Caco-2 (cell line): ENCODE data around the gene STPG1. TPM values are rescaled to one million over a fixed set of nuclear protein-coding genes. Genes with fewer than 3 reads are reported as not detected.

Source experiments
- BruUV-seq: library from RNA; stranded (reverse); fragments of 400-500 nt; replicated peaks from 2 replicates; lab custom pipeline; 2021; lab: Mats Ljungman, UMichigan
- CTCF ChIA-PET: fragments of 300-600 bp; sonication (Branson Sonifier 250); formaldehyde crosslinking; loops from one replicate; lab custom pipeline; 2022; ENCODE audit warnings: antibody characterized with exemption; lab: Charles Lee
- POLR2A ChIA-PET: fragments of 300-600 bp; sonication (Branson Sonifier 250); formaldehyde crosslinking; loops from one replicate; lab custom pipeline; 2022; ENCODE audit warnings: antibody characterized with exemption; lab: Charles Lee
- DNase-seq, 2 experiments: peaks; one replicate each; pipeline versions ENCODE4 v3.0.0 to v3.0.0-alpha.2; 2020 to 2022
- H3K27me3 ChIP-seq: replicated peaks from 2 replicates; pipeline ENCODE4 v1.6.0; 2011; ENCODE audit warnings: low read length; ENCODE audit not compliant: control insufficient read depth, insufficient read depth
- H3K36me3 ChIP-seq: 2 replicates; pipeline ENCODE4 v1.5.1; 2011; ENCODE audit warnings: low read length; ENCODE audit not compliant: control insufficient read depth, insufficient read depth
- H3K4me1 ChIP-seq: fragments of 250-450 bp; sonication (Bioruptor Pico); 2 replicates; pipeline ENCODE4 v1.5.1; 2020; ENCODE audit warnings: mild to moderate bottlenecking
- H3K4me3 ChIP-seq: 2 replicates; pipeline ENCODE4 v1.5.1; 2011; ENCODE audit warnings: low read depth, mild to moderate bottlenecking, control low read depth, low read length
- H3K9me3 ChIP-seq: fragments of 250-450 bp; sonication (Bioruptor Pico); 2 replicates; pipeline ENCODE4 v1.5.1; 2020; ENCODE audit warnings: mild to moderate bottlenecking, moderate library complexity
- H3K27ac Mint-ChIP-seq: one replicate; pipeline ENCODE4 v1.8.0; 2022; ENCODE audit warnings: mixed read lengths; ENCODE audit not compliant: unreplicated experiment
- H3K27me3 Mint-ChIP-seq: one replicate; pipeline ENCODE4 v1.8.0; 2022; ENCODE audit warnings: mixed read lengths; ENCODE audit not compliant: insufficient read depth, unreplicated experiment
- H3K36me3 Mint-ChIP-seq: one replicate; pipeline ENCODE4 v1.8.0; 2022; ENCODE audit warnings: mild to moderate bottlenecking, mixed read lengths; ENCODE audit not compliant: insufficient read depth, unreplicated experiment
- H3K4me1 Mint-ChIP-seq: one replicate; pipeline ENCODE4 v1.8.0; 2022; ENCODE audit warnings: low read depth, mixed read lengths; ENCODE audit not compliant: unreplicated experiment
- H3K4me3 Mint-ChIP-seq: one replicate; pipeline ENCODE4 v1.8.0; 2022; ENCODE audit warnings: mild to moderate bottlenecking, moderate library complexity, mixed read lengths; ENCODE audit not compliant: unreplicated experiment
- H3K9me3 Mint-ChIP-seq: one replicate; pipeline ENCODE4 v1.8.0; 2022; ENCODE audit warnings: mixed read lengths; ENCODE audit not compliant: unreplicated experiment
- intact Hi-C: fragments of 100-400 bp; cut with micrococcal nuclease; formaldehyde crosslinking; loops from one replicate; pipeline ENCODE4 v1.10.0; 2022; ENCODE audit not compliant: unreplicated experiment
- total RNA-seq: library from RNA; stranded (reverse); gene quantifications from 2 replicates; pipeline ENCODE4 v1.2.3, GENCODE V29; 2022
- TF ChIP-seq, protein P1 (sequence below), 2 experiments: fragments of 200-600 bp in 1 of 2; IDR thresholded peaks; 1 replicate in 1 of 2; 2 replicates in 1 of 2; pipeline versions ENCODE4 v1.5.1 to v1.8.0; 2011 to 2022; ENCODE audit warnings: antibody characterized with exemption in 1 of 2, control low read depth in 1 of 2, inconsistent platforms in 1 of 2, low read depth in 1 of 2, low read length in 1 of 2, mild to moderate bottlenecking in 1 of 2, moderate library complexity in 1 of 2; ENCODE audit not compliant: insufficient read depth in 1 of 2, severe bottlenecking in 1 of 2, unreplicated experiment in 1 of 2

STPG1 gene
- total RNA-seq, 1 experiment from 2014 or later: 8.6 TPM

DNA sequence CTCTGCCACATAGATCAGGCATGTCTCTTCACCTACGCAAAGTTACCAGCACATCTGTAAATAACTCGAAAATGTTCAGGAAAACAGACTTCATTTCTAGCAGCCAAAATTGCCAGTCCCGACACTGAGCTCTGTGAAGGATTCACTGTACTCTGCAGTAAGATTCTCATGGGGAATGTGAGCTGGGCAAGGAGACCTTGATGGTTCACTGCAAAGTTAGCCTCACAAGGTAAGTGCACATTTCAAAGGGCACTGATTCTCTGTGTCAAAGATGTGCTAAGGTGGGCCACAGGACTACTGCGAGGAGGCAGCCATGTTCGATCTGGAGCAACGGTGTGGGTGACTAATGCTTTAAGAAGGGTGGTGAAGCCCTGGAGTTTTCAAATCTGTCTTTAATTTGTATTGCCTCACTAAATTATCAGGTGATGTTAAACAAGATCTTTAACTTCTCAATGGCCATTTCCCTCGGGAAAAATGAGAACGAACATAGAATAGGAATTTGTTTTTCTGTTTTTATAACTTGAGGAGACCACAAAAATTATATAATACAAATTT, 25.2 kb downstream of the STPG1 start:
- ChIA-PET POLR2A (no interaction called here), CTCF (interaction anchor here (0.6 to 1.1 kb wide), 3 partner anchors 31 to 187 kb away, joined by 3 to 4 read pairs (median 3); no protein-coding TSS in a partner anchor)
- no TSS peak for BruUV-seq
- Histone ChIP-seq H3K36me3 (no peaks in the 10 kb centered on the region), H3K4me1 (0 out of 2 replicates have a peak, but pooled peaks cover 12% of the 10 kb centered on the region), H3K9me3 (no peaks in the 10 kb centered on the region), H3K4me3 (no peak overlapping the region), H3K27me3 (no peaks in the 10 kb centered on the region)
- TF ChIP-seq, protein P1, sequence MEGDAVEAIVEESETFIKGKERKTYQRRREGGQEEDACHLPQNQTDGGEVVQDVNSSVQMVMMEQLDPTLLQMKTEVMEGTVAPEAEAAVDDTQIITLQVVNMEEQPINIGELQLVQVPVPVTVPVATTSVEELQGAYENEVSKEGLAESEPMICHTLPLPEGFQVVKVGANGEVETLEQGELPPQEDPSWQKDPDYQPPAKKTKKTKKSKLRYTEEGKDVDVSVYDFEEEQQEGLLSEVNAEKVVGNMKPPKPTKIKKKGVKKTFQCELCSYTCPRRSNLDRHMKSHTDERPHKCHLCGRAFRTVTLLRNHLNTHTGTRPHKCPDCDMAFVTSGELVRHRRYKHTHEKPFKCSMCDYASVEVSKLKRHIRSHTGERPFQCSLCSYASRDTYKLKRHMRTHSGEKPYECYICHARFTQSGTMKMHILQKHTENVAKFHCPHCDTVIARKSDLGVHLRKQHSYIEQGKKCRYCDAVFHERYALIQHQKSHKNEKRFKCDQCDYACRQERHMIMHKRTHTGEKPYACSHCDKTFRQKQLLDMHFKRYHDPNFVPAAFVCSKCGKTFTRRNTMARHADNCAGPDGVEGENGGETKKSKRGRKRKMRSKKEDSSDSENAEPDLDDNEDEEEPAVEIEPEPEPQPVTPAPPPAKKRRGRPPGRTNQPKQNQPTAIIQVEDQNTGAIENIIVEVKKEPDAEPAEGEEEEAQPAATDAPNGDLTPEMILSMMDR (IDR thresholded peaks at IDR 0.05; ENCODE audit: insufficient read depth in 1 of 2, low read depth in 1 of 2, low read length in 1 of 2, severe bottlenecking in 1 of 2, unreplicated experiment in 1 of 2): no peak
- H3K4me1 Mint-ChIP-seq: peaks cover 23% of the 10 kb centered on the region
- no peak overlapping the region for H3K4me3 Mint-ChIP-seq
- no peaks in the 10 kb centered on the region for H3K27me3 Mint-ChIP-seq
- no peak for DNase-seq
- intact Hi-C loops: loop anchor here (2.0 kb wide), 1 partner anchor 70 kb away; the partner anchor contains the start of gene GRHL3
- H3K27ac Mint-ChIP-seq: no peak overlapping the region
- H3K9me3 Mint-ChIP-seq: no peaks in the 10 kb centered on the region
- H3K36me3 Mint-ChIP-seq: peaks cover 6% of the 10 kb centered on the region

DNA sequence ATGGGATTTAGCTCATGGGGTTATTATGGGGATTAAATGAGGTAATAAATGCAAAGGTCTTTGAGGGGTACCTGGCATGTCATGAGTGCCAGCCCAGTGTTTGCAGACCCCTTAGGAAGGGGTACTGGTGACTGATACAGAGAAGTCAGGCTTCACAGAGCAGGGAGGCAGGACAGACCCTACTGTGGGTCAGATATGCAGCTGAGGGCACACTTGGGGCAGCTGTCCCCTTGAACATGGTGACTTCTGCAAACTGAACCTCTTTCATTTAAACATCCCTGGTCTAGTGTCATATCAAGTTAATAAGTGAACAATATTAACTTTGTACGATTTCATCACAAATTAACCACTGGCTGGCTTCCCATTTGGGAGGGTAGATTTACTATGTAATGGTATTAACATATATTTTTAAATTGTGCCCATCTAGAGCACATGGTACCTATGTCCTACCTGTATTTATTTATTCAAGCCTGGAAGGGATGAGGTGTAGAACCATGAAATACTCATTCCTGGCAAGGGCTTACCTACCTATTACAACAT, 25.9 kb downstream of the STPG1 start:
- Histone ChIP-seq H3K27me3 (no peaks in the 10 kb centered on the region), H3K9me3 (no peaks in the 10 kb centered on the region), H3K4me3 (no peak overlapping the region), H3K4me1 (0 out of 2 replicates have a peak, but pooled peaks cover 12% of the 10 kb centered on the region), H3K36me3 (no peaks in the 10 kb centered on the region)
- Mint-ChIP-seq H3K27me3 (no peaks in the 10 kb centered on the region), H3K36me3 (peaks cover 6% of the 10 kb centered on the region), H3K4me3 (no peak overlapping the region), H3K27ac (no peak overlapping the region), H3K4me1 (peaks cover 23% of the 10 kb centered on the region), H3K9me3 (no peaks in the 10 kb centered on the region)
- ChIA-PET CTCF (interaction anchor here (0.6 to 1.1 kb wide), 3 partner anchors 31 to 186 kb away, joined by 3 to 4 read pairs (median 3); no protein-coding TSS in a partner anchor), POLR2A (no interaction called here)
- TF ChIP-seq, protein P1 (IDR thresholded peaks at IDR 0.05; ENCODE audit: insufficient read depth in 1 of 2, low read depth in 1 of 2, low read length in 1 of 2, severe bottlenecking in 1 of 2, unreplicated experiment in 1 of 2): no peak
- DNase-seq: no peak
- intact Hi-C loops: loop anchor here (2.0 kb wide), 1 partner anchor 69 kb away; the partner anchor contains the start of gene GRHL3
- no TSS peak for BruUV-seq

DNA sequence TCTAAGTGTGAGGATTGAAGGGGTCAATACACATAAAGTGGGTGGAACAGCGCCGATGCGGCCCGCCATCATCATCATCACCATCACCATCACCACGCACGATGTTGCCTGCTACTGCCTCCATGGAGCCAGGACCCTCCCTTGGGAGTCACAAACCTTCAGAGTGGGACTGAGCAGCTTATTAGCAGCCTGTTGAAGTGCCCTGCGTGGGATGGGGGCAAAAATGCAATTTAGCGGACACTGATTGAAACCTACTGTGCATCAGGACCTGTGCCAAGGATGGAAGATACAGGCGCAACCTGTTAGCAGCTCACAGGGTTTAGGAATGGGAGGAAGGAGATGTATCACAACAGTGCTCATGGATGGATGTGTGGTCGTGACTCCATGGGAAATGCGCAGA, 26.7 kb downstream of the STPG1 start:
- DNase-seq: no peak
- Mint-ChIP-seq H3K4me1 (peaks cover 23% of the 10 kb centered on the region), H3K4me3 (no peak overlapping the region), H3K27ac (no peak overlapping the region), H3K36me3 (peaks cover 6% of the 10 kb centered on the region), H3K27me3 (no peaks in the 10 kb centered on the region), H3K9me3 (no peaks in the 10 kb centered on the region)
- no peaks in the 10 kb centered on the region for H3K9me3 ChIP-seq
- BruUV-seq: no TSS peak
- ChIA-PET CTCF (no interaction called here), POLR2A (no interaction called here)
- H3K4me3 ChIP-seq: no peak overlapping the region
- TF ChIP-seq, protein P1 (IDR thresholded peaks at IDR 0.05; ENCODE audit: insufficient read depth in 1 of 2, low read depth in 1 of 2, low read length in 1 of 2, severe bottlenecking in 1 of 2, unreplicated experiment in 1 of 2): no peak
- 0 out of 2 replicates have a peak, but pooled peaks cover 9% of the 10 kb centered on the region for H3K4me1 ChIP-seq
- H3K27me3 ChIP-seq: no peaks in the 10 kb centered on the region
- intact Hi-C loops: no loop called here
- H3K36me3 ChIP-seq: no peaks in the 10 kb centered on the region
